Neural progenitor cell (in vitro differentiated cells): ENCODE measurements around the gene ASGR1.

ENCODE experiments used
- CTCF ChIP-seq: fragments of 200-600 bp; sonication (generic); IDR thresholded peaks from 2 replicates; pipeline ENCODE4 v1.5.1; 2017; ENCODE audit warnings: antibody characterized with exemption, mild to moderate bottlenecking
- EZH2 ChIP-seq: fragments of 200-600 bp; sonication (generic); IDR thresholded peaks from 2 replicates; pipeline ENCODE4 v1.6.1; 2017; ENCODE audit warnings: antibody characterized with exemption, mild to moderate bottlenecking, moderate library complexity
- EZH2phosphoT487 ChIP-seq: fragments of 200-600 bp; sonication (generic); IDR thresholded peaks from 2 replicates; pipeline ENCODE4 v1.6.1; 2017; ENCODE audit warnings: antibody characterized with exemption

- TF ChIP-seq CTCF, result no peak
- no peak for TF ChIP-seq EZH2phosphoT487
- no peak for TF ChIP-seq EZH2
Measured at GRCh38 chr17:7192271-7192937, 13.2 kb upstream of the ASGR1 start.
